Glomerular endothelial cell (primary cell): Measurements from ENCODE around the gene FBXO36. TPM values are rescaled to one million over a fixed set of nuclear protein-coding genes. Genes with fewer than 3 reads are reported as not detected.
"Not testable (repeated sequence)": the region's sequence is repeated elsewhere in the genome, so short reads cannot be mapped to it uniquely, and the experiment has no call there.

Source experiments
- DNase-seq: peaks from one replicate; pipeline ENCODE4 v3.0.0-alpha.2; 2011; ENCODE audit warnings: low read depth, low spot score; ENCODE audit errors: extremely low read depth
- total RNA-seq: library from RNA; depleted of rRNA; stranded (reverse); fragments of >200 nt; gene quantifications from 2 replicates; pipeline ENCODE4 v1.2.3, GENCODE V29; 2015

The FBXO36 gene
- total RNA-seq: 1.9 and 4.1 TPM in 2 replicates

- DNase-seq: no peak
Observed at GRCh38 chr2:229922449-229923386, at the start of gene FBXO36. FBXO36 (plus strand) TSS chr2:229922503; CDS start chr2:229922514, 11 bp downstream.

GRCh38 chr2:229873123-229873581 lies 49.2 kb upstream of the FBXO36 start:
- DNase-seq: no peak

GRCh38 chr2:229874647-229875046 lies 47.7 kb upstream of the FBXO36 start:
- no peak for DNase-seq

GRCh38 chr2:229875549-229875948 lies 46.8 kb upstream of the FBXO36 start:
- DNase-seq: no peak

GRCh38 chr2:229879191-229879950 lies 42.9 kb upstream of the FBXO36 start:
- DNase-seq: no peak

GRCh38 chr2:229880892-229881586 lies 41.3 kb upstream of the FBXO36 start:
- DNase-seq: no peak

GRCh38 chr2:229882583-229882982 lies 39.7 kb upstream of the FBXO36 start:
- DNase-seq: no peak

- no peak for DNase-seq
Observed at GRCh38 chr2:229884775-229885699, 37.3 kb upstream of the FBXO36 start.

- DNase-seq: no peak
Observed at GRCh38 chr2:229887441-229887840, 34.9 kb upstream of the FBXO36 start.

GRCh38 chr2:229888031-229888430 lies 34.3 kb upstream of the FBXO36 start:
- no peak for DNase-seq

- no peak for DNase-seq
Observed at GRCh38 chr2:229889023-229889422, 33.3 kb upstream of the FBXO36 start.

- DNase-seq: no peak
Observed at GRCh38 chr2:229896857-229897256, 25.4 kb upstream of the FBXO36 start.

- no peak for DNase-seq
Observed at GRCh38 chr2:229899604-229900003, 22.7 kb upstream of the FBXO36 start.

GRCh38 chr2:229900012-229900411 lies 22.3 kb upstream of the FBXO36 start:
- no peak for DNase-seq

- not testable (repeated sequence) for DNase-seq
Observed at GRCh38 chr2:229900514-229900913, 21.8 kb upstream of the FBXO36 start.

GRCh38 chr2:229901819-229902218 lies 20.5 kb upstream of the FBXO36 start:
- no peak for DNase-seq

- DNase-seq: no peak
Observed at GRCh38 chr2:229903037-229903436, 19.3 kb upstream of the FBXO36 start.

- no peak for DNase-seq
Observed at GRCh38 chr2:229905601-229906000, 16.7 kb upstream of the FBXO36 start.

- no peak for DNase-seq
Observed at GRCh38 chr2:229909090-229909489, 13.2 kb upstream of the FBXO36 start.
